Measurements from ENCODE around the gene ZBTB16.
A peak's percentile ranks its signal among the peaks of the same experiment; 100 is the strongest.

ZBTB16 gene

GRCh38 chr11:114059278-114059983, at the start of gene ZBTB16:
TSS of gene ZBTB16 (plus strand) at chr11:114059711. CDS start at chr11:114063301, 3,590 bp downstream.
- peak within 1 kb of the TSS; percentile 74 for H3K4me3 ChIP-seq (ENCODE audit: low read length)
- no peaks in the 10 kb centered on the region for H3K9me3 ChIP-seq (ENCODE audit: insufficient read depth, low read depth, low read length)
- H3K27ac ChIP-seq (ENCODE audit: low read length): no peak within 1 kb of the TSS
- H3K4me1 ChIP-seq (ENCODE audit: insufficient read depth, low read length): peaks cover 9% of the 10 kb centered on the region; the same call in 1 of the 2 replicates
- no peaks in the 10 kb centered on the region for H3K36me3 ChIP-seq (ENCODE audit: insufficient read depth, low read depth, low read length)
- H3K27me3 ChIP-seq (ENCODE audit: insufficient read depth, low read length): peaks cover 97% of the 10 kb centered on the region
- no peak within 1 kb of the TSS; the same call in 1 of the 2 replicates for H3K9ac ChIP-seq (ENCODE audit: low read depth, low read length)

DNA sequence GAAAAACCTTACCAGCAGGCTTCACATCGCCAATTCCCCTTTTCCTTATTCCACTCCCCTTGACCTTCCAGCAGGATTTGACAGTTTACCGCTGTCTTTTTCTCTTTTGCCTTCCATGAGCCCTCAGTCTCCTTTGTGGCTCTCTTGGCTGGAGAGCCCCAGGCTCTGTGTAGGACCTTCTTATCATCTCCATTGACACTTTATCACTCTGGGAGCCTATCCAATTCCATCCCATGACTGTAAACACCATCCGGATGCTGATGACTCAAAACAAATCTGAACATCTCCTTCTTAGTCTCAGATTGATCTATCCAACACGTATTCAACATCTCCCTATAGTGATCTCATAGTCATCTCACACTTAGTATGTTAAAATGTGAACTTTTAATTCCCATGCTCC, 48.6 kb upstream of the ZBTB16 start:
- Histone ChIP-seq H3K27me3 (ENCODE audit: insufficient read depth, low read length) (no peaks in the 10 kb centered on the region), H3K4me3 (ENCODE audit: low read length) (no peak overlapping the region), H3K9ac (ENCODE audit: low read depth, low read length) (no peak overlapping the region), H3K4me1 (ENCODE audit: insufficient read depth, low read length) (no peaks in the 10 kb centered on the region), H3K9me3 (ENCODE audit: insufficient read depth, low read depth, low read length) (no peaks in the 10 kb centered on the region), H3K36me3 (ENCODE audit: insufficient read depth, low read depth, low read length) (no peaks in the 10 kb centered on the region), H3K27ac (ENCODE audit: low read length) (no peak overlapping the region)

DNA sequence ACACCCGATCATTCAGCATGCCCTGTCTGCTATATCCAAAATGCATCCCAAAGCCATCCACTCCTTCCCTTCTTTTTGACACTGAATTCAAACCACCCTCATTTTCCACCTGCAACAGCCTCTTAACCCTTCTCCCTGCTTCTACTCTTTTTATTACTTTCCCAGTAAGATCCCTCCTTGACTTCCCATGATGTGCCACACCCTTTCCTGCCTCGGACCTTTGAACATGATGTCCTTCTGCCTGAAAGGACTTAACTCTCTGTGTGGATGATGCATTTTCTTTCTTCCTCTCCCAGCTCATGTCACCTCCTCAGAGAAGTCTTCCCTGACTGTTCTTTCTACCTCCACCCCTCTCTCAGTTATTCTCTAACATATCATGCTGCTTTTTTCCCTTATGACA, 48.1 kb upstream of the ZBTB16 start:
- Histone ChIP-seq H3K4me1 (ENCODE audit: insufficient read depth, low read length) (no peaks in the 10 kb centered on the region), H3K27ac (ENCODE audit: low read length) (no peak overlapping the region), H3K27me3 (ENCODE audit: insufficient read depth, low read length) (no peaks in the 10 kb centered on the region), H3K36me3 (ENCODE audit: insufficient read depth, low read depth, low read length) (no peaks in the 10 kb centered on the region), H3K9me3 (ENCODE audit: insufficient read depth, low read depth, low read length) (no peaks in the 10 kb centered on the region), H3K4me3 (ENCODE audit: low read length) (no peak overlapping the region), H3K9ac (ENCODE audit: low read depth, low read length) (no peak overlapping the region)

DNA sequence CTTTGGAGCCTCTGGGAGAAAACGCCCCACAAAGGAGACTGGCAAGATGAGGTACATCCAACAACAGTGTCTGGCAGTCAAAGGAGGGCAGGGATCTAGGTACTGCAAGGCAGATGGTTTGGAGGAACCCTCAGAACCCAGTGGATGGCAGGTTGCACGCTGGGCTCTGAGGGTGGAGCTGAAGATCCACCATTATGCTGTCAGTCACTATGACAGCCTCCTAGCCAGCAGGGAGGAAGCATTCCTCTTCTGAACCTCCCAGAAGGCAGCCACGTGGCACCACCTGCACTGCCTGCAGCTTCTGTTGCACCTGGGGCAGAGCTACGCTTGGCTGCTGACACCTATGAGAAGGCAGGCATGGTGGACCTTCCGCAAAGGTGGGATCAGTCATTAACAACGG, 44.4 kb upstream of the ZBTB16 start:
- no peaks in the 10 kb centered on the region for H3K9me3 ChIP-seq (ENCODE audit: insufficient read depth, low read depth, low read length)
- no peak overlapping the region for H3K9ac ChIP-seq (ENCODE audit: low read depth, low read length)
- H3K36me3 ChIP-seq (ENCODE audit: insufficient read depth, low read depth, low read length): no peaks in the 10 kb centered on the region
- no peak overlapping the region for H3K27ac ChIP-seq (ENCODE audit: low read length)
- no peak overlapping the region for H3K4me3 ChIP-seq (ENCODE audit: low read length)
- no peaks in the 10 kb centered on the region for H3K27me3 ChIP-seq (ENCODE audit: insufficient read depth, low read length)
- no peaks in the 10 kb centered on the region for H3K4me1 ChIP-seq (ENCODE audit: insufficient read depth, low read length)

- no peaks in the 10 kb centered on the region for H3K27me3 ChIP-seq (ENCODE audit: insufficient read depth, low read length)
- no peaks in the 10 kb centered on the region for H3K36me3 ChIP-seq (ENCODE audit: insufficient read depth, low read depth, low read length)
- H3K9me3 ChIP-seq (ENCODE audit: insufficient read depth, low read depth, low read length): no peaks in the 10 kb centered on the region
- no peak overlapping the region for H3K9ac ChIP-seq (ENCODE audit: low read depth, low read length)
- no peak overlapping the region for H3K27ac ChIP-seq (ENCODE audit: low read length)
- no peak overlapping the region for H3K4me3 ChIP-seq (ENCODE audit: low read length)
- H3K4me1 ChIP-seq (ENCODE audit: insufficient read depth, low read length): no peaks in the 10 kb centered on the region
These were observed 42.5 kb upstream of the ZBTB16 start for GRCh38 chr11:114016986-114017385.

GRCh38 chr11:114017723-114018122, 41.8 kb upstream of the ZBTB16 start:
- Histone ChIP-seq H3K9ac (ENCODE audit: low read depth, low read length) (no peak overlapping the region), H3K36me3 (ENCODE audit: insufficient read depth, low read depth, low read length) (no peaks in the 10 kb centered on the region), H3K27ac (ENCODE audit: low read length) (no peak overlapping the region), H3K4me3 (ENCODE audit: low read length) (no peak overlapping the region), H3K9me3 (ENCODE audit: insufficient read depth, low read depth, low read length) (no peaks in the 10 kb centered on the region), H3K27me3 (ENCODE audit: insufficient read depth, low read length) (no peaks in the 10 kb centered on the region), H3K4me1 (ENCODE audit: insufficient read depth, low read length) (no peaks in the 10 kb centered on the region)

DNA sequence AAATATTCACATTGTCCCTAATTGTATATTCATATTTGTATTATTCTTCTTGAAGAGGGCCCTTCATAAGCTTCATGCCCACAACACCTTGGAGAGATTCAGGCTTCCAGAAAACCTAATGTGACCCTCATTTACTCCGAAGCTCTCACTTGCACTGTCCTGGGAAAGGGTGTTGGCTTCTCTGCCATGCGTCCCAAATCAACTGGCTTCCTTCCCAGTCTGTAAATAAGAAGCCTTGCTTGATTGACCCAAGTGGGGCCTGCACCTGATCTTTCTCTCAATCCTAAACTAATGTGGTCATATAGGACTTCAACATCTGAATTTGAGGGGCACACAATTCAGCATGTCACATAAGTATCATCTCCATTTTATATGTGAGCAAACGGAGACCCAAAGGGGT, 40.5 kb upstream of the ZBTB16 start:
- no peaks in the 10 kb centered on the region for H3K27me3 ChIP-seq (ENCODE audit: insufficient read depth, low read length)
- H3K9me3 ChIP-seq (ENCODE audit: insufficient read depth, low read depth, low read length): no peaks in the 10 kb centered on the region
- no peak overlapping the region for H3K9ac ChIP-seq (ENCODE audit: low read depth, low read length)
- no peaks in the 10 kb centered on the region for H3K36me3 ChIP-seq (ENCODE audit: insufficient read depth, low read depth, low read length)
- H3K4me1 ChIP-seq (ENCODE audit: insufficient read depth, low read length): no peaks in the 10 kb centered on the region
- no peak overlapping the region for H3K4me3 ChIP-seq (ENCODE audit: low read length)
- no peak overlapping the region for H3K27ac ChIP-seq (ENCODE audit: low read length)

- Histone ChIP-seq H3K9me3 (ENCODE audit: insufficient read depth, low read depth, low read length) (no peaks in the 10 kb centered on the region), H3K4me3 (ENCODE audit: low read length) (no peak overlapping the region), H3K9ac (ENCODE audit: low read depth, low read length) (no peak overlapping the region)
These were observed 39.9 kb upstream of the ZBTB16 start for GRCh38 chr11:114019574-114019973.

DNA sequence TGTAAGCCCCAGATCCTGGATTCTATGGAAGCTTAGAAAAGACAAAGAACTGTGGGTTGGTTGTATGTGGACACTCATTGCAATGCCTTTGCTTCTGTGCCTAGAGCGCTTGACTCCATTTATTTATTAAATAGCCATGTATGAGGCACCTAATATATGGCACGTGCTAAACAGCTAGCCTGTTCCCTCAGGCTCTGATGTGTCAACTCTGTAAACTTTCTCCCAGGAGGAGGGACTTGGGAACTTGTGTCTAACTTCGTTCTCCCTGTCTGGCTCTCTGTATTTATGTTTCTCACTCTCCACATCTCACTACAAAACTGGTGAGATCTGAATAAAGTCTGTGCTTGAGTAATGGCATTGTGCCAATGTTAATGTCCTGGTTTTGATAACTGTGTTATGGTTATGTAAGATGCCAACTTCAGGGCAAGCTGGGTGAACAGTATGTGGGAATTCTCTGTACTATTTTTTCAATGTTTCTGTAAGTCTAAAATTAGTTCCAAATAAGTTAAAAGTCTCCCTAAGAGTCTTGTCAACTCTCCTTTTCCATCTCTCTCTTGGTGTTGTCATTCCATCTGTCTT, 34.1 kb upstream of the ZBTB16 start:
- Histone ChIP-seq H3K27me3 (ENCODE audit: insufficient read depth, low read length) (0 out of 2 replicates have a peak, but pooled peaks cover 5% of the 10 kb centered on the region), H3K9ac (ENCODE audit: low read depth, low read length) (no peak overlapping the region), H3K4me1 (ENCODE audit: insufficient read depth, low read length) (no peaks in the 10 kb centered on the region), H3K36me3 (ENCODE audit: insufficient read depth, low read depth, low read length) (no peaks in the 10 kb centered on the region), H3K9me3 (ENCODE audit: insufficient read depth, low read depth, low read length) (no peaks in the 10 kb centered on the region), H3K4me3 (ENCODE audit: low read length) (no peak overlapping the region), H3K27ac (ENCODE audit: low read length) (no peak overlapping the region)

More at GRCh38 chr11:114019574-114019973, 39.9 kb upstream of the ZBTB16 start:
- no peaks in the 10 kb centered on the region for H3K4me1 ChIP-seq (ENCODE audit: insufficient read depth, low read length)
- H3K36me3 ChIP-seq (ENCODE audit: insufficient read depth, low read depth, low read length): no peaks in the 10 kb centered on the region
- H3K27me3 ChIP-seq (ENCODE audit: insufficient read depth, low read length): no peaks in the 10 kb centered on the region
- no peak overlapping the region for H3K27ac ChIP-seq (ENCODE audit: low read length)

- Histone ChIP-seq H3K9ac (ENCODE audit: low read depth, low read length) (no peak overlapping the region), H3K27me3 (ENCODE audit: insufficient read depth, low read length) (0 out of 2 replicates have a peak, but pooled peaks cover 5% of the 10 kb centered on the region), H3K4me3 (ENCODE audit: low read length) (no peak overlapping the region), H3K4me1 (ENCODE audit: insufficient read depth, low read length) (no peaks in the 10 kb centered on the region), H3K36me3 (ENCODE audit: insufficient read depth, low read depth, low read length) (no peaks in the 10 kb centered on the region), H3K9me3 (ENCODE audit: insufficient read depth, low read depth, low read length) (no peaks in the 10 kb centered on the region), H3K27ac (ENCODE audit: low read length) (no peak overlapping the region)
These were observed 33.2 kb upstream of the ZBTB16 start for GRCh38 chr11:114026355-114026754.

DNA sequence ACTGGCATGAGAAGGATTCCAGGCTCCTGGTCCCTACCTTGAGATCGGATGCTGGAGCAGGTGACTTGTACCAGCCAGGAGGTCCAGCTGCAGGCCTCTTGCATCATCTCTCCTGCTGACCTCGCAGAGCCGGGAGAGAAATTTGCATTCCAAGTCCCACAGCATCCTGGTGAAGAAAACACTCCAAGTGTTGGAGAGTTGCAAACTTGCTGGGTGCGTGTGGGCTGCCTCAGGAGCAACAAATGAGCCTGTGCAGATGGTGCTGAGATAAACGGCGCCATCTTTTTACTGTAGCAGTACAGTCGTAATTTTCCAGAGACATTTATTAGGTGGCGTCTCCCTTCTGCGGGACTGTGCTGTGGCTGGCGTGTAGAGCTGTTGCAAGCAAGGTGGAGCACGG, 32.1 kb upstream of the ZBTB16 start:
- no peaks in the 10 kb centered on the region for H3K9me3 ChIP-seq (ENCODE audit: insufficient read depth, low read depth, low read length)
- no peak overlapping the region for H3K4me3 ChIP-seq (ENCODE audit: low read length)
- no peaks in the 10 kb centered on the region for H3K36me3 ChIP-seq (ENCODE audit: insufficient read depth, low read depth, low read length)
- no peaks in the 10 kb centered on the region for H3K4me1 ChIP-seq (ENCODE audit: insufficient read depth, low read length)
- 0 out of 2 replicates have a peak, but pooled peaks cover 5% of the 10 kb centered on the region for H3K27me3 ChIP-seq (ENCODE audit: insufficient read depth, low read length)
- no peak overlapping the region for H3K9ac ChIP-seq (ENCODE audit: low read depth, low read length)
- H3K27ac ChIP-seq (ENCODE audit: low read length): no peak overlapping the region

DNA sequence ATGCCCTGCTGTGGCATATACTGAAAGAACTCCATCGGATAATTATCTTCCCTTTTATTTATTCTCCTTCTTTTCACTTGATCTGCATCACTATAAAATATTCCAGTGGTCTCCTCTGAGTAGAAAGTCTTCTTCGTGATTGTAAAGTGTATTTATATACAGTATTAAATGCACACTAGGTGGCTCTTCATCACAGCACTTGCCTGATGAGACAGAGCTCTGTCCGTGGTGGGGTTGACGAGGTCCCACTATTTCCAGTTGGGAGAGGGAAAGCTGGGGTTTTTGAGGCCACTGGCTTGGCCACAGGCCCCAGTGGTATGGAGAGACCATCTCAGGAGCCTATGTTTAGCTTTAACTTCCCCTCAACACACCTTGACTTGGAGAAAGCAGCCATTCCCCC, 31.6 kb upstream of the ZBTB16 start:
- Histone ChIP-seq H3K4me3 (ENCODE audit: low read length) (no peak overlapping the region), H3K36me3 (ENCODE audit: insufficient read depth, low read depth, low read length) (no peaks in the 10 kb centered on the region), H3K4me1 (ENCODE audit: insufficient read depth, low read length) (no peaks in the 10 kb centered on the region), H3K9ac (ENCODE audit: low read depth, low read length) (no peak overlapping the region), H3K27ac (ENCODE audit: low read length) (no peak overlapping the region), H3K27me3 (ENCODE audit: insufficient read depth, low read length) (0 out of 2 replicates have a peak, but pooled peaks cover 5% of the 10 kb centered on the region), H3K9me3 (ENCODE audit: insufficient read depth, low read depth, low read length) (no peaks in the 10 kb centered on the region)

All from iPS-20b (cell line).